ENCODE data around the gene KRTAP9-9.
"Not testable (repeated sequence)": the region's sequence is repeated elsewhere in the genome, so short reads cannot be mapped to it uniquely, and the experiment has no call there.

The KRTAP9-9 gene

DNA sequence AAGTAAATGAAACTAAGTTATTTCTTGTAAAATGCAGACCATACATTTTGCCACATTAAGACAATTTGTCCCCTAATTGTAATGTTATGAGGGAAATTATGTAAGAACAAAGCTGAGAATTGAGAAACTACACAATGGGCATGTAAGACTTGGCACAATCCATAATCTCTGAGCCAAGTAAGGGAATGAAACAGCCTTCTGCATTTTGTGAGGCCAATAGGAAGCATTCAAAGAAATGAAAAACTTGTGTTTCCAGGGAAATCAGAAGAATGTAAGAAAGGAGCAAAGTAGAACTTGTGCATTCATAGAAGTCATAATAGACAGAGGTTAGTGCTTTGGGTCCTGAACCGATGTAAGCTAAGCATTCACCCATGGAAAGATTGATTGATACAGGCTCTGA, 3.9 kb upstream of the KRTAP9-9 start:
- no peak for DNase-seq
- TF ChIP-seq POLR2A (IDR thresholded peaks at IDR 0.05; ENCODE audit: low read length) (no peak), GATA1 (IDR thresholded peaks at IDR 0.05; ENCODE audit: low read depth, low read length) (no peak)

GRCh38 chr17:41254861-41255260, 323 bp upstream of the KRTAP9-9 start:
- TF ChIP-seq GATA1 (IDR thresholded peaks at IDR 0.05; ENCODE audit: low read depth, low read length) (no peak), POLR2A (IDR thresholded peaks at IDR 0.05; ENCODE audit: low read length) (no peak)
- DNase-seq, result no peak

DNA sequence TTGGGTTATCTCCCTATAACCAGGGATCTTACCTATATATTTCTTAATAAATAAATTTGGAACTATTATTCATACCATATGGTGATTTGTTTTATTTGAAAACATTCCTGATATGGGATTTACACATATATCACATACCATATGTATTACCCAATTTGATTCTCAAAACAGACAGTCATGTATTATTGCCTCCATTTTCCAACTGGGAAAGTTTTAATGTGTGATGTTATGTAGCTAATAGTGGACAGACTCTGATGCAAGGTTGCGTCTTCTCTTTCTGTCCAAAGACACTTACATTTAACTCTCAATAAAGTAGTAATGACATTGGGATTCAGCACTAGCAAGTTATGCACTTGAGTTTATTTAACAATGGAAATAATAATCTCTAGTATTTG, 1.1 kb downstream of the KRTAP9-9 start:
- TF ChIP-seq GATA1 (IDR thresholded peaks at IDR 0.05; ENCODE audit: low read depth, low read length) (no peak), POLR2A (IDR thresholded peaks at IDR 0.05; ENCODE audit: low read length) (no peak)
- DNase-seq, result no peak

DNA sequence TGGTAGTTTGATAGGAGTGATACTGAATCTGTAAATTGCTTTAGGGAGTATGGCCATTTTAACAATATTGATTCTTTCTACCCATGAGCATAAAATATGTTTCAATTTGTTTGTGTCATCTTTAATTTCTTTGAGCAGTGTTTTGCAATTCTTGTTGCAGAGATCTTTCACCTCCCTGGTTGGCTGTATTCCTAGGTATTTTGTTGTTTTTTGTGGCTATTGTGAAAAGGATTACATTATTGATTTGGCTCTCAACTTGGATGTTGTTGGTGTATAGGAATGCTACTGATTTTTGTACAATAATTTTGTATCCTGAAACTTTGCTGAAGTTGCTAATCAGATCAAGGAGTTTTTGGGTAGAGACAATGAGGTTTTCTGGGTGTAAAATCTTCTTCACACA, 3.2 kb downstream of the KRTAP9-9 start:
- TF ChIP-seq POLR2A (IDR thresholded peaks at IDR 0.05; ENCODE audit: low read length), result no peak
- no peak for TF ChIP-seq GATA1 (IDR thresholded peaks at IDR 0.05; ENCODE audit: low read depth, low read length)
- no peak for DNase-seq

DNA sequence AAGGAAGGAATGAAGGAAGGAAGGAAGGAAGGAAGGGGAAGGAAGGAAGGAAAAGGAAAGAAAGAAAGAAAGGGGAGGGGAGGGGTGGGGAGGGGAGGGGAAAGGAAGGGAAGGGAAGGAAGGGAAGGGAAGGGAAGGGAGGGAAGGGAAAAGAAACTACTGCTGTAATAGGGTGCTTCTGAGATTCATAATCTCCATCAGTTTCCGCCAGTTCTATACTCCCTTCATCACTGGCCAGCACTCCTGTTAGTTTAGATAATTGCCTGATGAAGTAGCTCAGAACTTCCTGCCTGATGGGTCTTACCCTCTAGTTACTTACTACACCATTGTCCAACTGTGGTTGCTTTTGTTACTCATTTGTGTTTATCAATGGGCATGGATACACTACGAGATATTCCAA, 8.0 kb downstream of the KRTAP9-9 start:
- DNase-seq, result no peak
- TF ChIP-seq POLR2A (IDR thresholded peaks at IDR 0.05; ENCODE audit: low read length) (no peak), GATA1 (IDR thresholded peaks at IDR 0.05; ENCODE audit: low read depth, low read length) (no peak)

GRCh38 chr17:41264599-41264998, 9.4 kb downstream of the KRTAP9-9 start:
- TF ChIP-seq POLR2A (IDR thresholded peaks at IDR 0.05; ENCODE audit: low read length) (no peak), GATA1 (IDR thresholded peaks at IDR 0.05; ENCODE audit: low read depth, low read length) (no peak)
- DNase-seq, result no peak

- DNase-seq, result no peak
- TF ChIP-seq GATA1 (IDR thresholded peaks at IDR 0.05; ENCODE audit: low read depth, low read length) (no peak), POLR2A (IDR thresholded peaks at IDR 0.05; ENCODE audit: low read length) (no peak)
Measured at GRCh38 chr17:41265078-41265477, 9.9 kb downstream of the KRTAP9-9 start, which contains the start of gene KRTAP9-6. KRTAP9-6 (plus strand) TSS chr17:41265378; CDS start chr17:41265378, 0 bp downstream.

DNA sequence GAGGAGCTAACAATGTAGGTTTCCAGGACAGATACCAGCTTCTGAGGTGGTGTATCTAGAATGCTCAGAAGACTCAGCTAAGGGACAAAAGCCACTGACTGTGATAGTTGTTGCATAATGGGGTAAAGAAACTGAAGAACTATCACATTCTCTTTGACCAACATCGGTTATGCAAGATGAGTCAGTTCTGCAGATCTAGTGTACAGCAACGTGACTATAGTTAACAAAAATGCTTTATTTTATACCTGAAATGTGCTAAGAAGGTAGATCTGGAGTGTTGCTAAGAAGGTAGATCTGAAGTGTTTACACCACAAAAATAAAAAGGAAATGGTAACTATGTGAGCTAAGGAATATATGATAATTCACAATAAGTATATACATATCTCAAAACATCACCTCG, 12.5 kb downstream of the KRTAP9-9 start:
- no peak for DNase-seq
- TF ChIP-seq GATA1 (IDR thresholded peaks at IDR 0.05; ENCODE audit: low read depth, low read length) (no peak), POLR2A (IDR thresholded peaks at IDR 0.05; ENCODE audit: low read length) (no peak)

- DNase-seq, result not testable (repeated sequence)
Measured at GRCh38 chr17:41271323-41271722, 16.1 kb downstream of the KRTAP9-9 start.

GRCh38 chr17:41271858-41272257, 16.7 kb downstream of the KRTAP9-9 start:
- DNase-seq, result no peak
- TF ChIP-seq POLR2A (IDR thresholded peaks at IDR 0.05; ENCODE audit: low read length) (no peak), GATA1 (IDR thresholded peaks at IDR 0.05; ENCODE audit: low read depth, low read length) (no peak)

- DNase-seq, result not testable (repeated sequence)
Measured at GRCh38 chr17:41275648-41276190, 20.5 kb downstream of the KRTAP9-9 start, which contains the start of gene KRTAP9-7. KRTAP9-7 (plus strand) TSS chr17:41275698; CDS start chr17:41275698, 0 bp downstream.

DNA sequence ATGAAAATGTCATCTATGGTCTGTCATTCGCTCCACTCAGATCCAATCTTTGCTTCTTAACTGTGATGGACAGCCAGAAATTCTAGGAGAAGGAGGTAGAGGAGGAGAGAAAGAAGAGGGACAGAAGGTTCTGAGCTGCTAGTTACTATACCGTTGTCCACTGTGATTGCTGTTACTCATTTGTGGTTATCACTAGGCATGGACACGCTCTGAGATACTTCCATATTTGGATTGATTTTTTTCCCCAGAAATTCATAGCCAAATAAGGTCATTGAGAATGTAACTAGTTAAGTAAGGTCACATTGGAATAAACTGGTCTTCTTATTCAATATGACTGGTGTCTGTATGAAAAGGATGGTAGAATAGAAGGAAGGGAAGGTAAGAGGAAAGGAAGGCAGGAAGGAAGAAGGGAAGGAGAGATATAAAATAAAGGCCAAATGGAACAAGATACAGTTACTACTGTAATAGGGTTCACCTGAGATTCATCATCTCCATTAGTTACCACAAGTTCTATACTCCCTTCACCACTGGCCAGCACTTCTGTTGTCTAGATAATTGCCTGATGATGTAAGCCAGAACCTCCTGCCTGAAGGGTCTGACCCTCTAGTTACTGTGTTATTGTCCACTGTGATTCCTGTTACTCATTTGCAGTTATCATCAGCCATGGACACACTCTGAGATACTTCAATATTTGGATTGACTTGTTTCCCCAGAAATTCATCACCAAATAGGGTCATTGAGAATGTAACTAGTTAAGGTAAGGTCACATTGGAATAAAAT, 23.2 kb downstream of the KRTAP9-9 start:
- DNase-seq, result no peak

GRCh38 chr17:41284043-41284442, 28.9 kb downstream of the KRTAP9-9 start:
- TF ChIP-seq GATA1 (IDR thresholded peaks at IDR 0.05; ENCODE audit: low read depth, low read length) (no peak), POLR2A (IDR thresholded peaks at IDR 0.05; ENCODE audit: low read length) (no peak)
- no peak for DNase-seq

More for the DNA sequence above, 23.2 kb downstream of the KRTAP9-9 start:
- no peak for TF ChIP-seq GATA1 (IDR thresholded peaks at IDR 0.05; ENCODE audit: low read depth, low read length)
- no peak for TF ChIP-seq POLR2A (IDR thresholded peaks at IDR 0.05; ENCODE audit: low read length)

DNA sequence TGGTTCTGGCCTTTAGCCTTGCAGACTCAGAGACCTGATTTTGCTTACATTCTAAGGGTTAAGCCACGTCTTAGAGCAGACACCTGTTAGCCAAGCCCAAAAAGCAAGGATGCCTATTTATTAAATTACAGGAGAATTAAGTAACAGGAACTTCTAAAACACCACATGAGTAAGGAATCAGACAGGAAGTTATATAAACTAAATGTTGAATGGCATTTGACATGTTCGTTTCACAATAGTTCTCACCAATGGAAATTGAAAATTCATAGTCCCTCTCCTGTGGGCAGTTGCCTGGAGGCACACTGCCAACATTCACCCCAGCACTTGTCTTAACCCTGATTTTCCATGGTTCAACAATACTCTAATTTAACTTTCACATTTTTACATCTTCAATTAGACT, 29.4 kb downstream of the KRTAP9-9 start:
- TF ChIP-seq GATA1 (IDR thresholded peaks at IDR 0.05; ENCODE audit: low read depth, low read length) (no peak), POLR2A (IDR thresholded peaks at IDR 0.05; ENCODE audit: low read length) (no peak)
- no peak for DNase-seq

- no peak for DNase-seq
- no peak for TF ChIP-seq GATA1 (IDR thresholded peaks at IDR 0.05; ENCODE audit: low read depth, low read length)
- no peak for TF ChIP-seq POLR2A (IDR thresholded peaks at IDR 0.05; ENCODE audit: low read length)
Measured at GRCh38 chr17:41287050-41287449, 31.9 kb downstream of the KRTAP9-9 start.

All from erythroblast (primary cell).